A673 (cell line): ENCODE data around the gene ZNF157. TPM values are rescaled to one million over a fixed set of nuclear protein-coding genes. Genes with fewer than 3 reads are reported as not detected.
"Not testable (repeated sequence)": the region's sequence is repeated elsewhere in the genome, so short reads cannot be mapped to it uniquely, and the experiment has no call there.

Source experiments
- BruUV-seq: library from RNA; stranded (reverse); fragments of 400-500 nt; replicated peaks from 2 replicates; lab custom pipeline; 2021; lab: Mats Ljungman, UMichigan
- CTCF ChIA-PET: fragments of 300-600 bp; sonication (Branson Sonifier 250); formaldehyde crosslinking; loops from one replicate; lab custom pipeline; 2022; ENCODE audit warnings: antibody characterized with exemption; lab: Charles Lee
- POLR2A ChIA-PET: fragments of 300-600 bp; sonication (Branson Sonifier 250); formaldehyde crosslinking; loops from one replicate; lab custom pipeline; 2022; ENCODE audit warnings: antibody characterized with exemption; ENCODE audit not compliant: low non-redundant PET; lab: Charles Lee
- DNase-seq: peaks from one replicate; pipeline ENCODE4 v3.0.0-alpha.2; 2015; ENCODE audit warnings: low spot score
- H3K27ac ChIP-seq: fragments of 200-600 bp; sonication (generic); 2 replicates; pipeline ENCODE4 v1.5.1; 2016; ENCODE audit warnings: mixed run types, low read depth, mild to moderate bottlenecking, mixed read lengths, antibody characterized with exemption, low read length; ENCODE audit not compliant: poor library complexity, severe bottlenecking
- H3K27me3 ChIP-seq: fragments of 200-600 bp; sonication (generic); replicated peaks from 2 replicates; pipeline ENCODE4 v1.6.1; 2017; ENCODE audit warnings: mixed run types, low read depth, mild to moderate bottlenecking, mixed read lengths, antibody characterized with exemption, low read length; ENCODE audit not compliant: insufficient read depth, poor library complexity
- H3K36me3 ChIP-seq: fragments of 200-600 bp; sonication (generic); 2 replicates; pipeline ENCODE4 v1.6.1; 2016; ENCODE audit warnings: mixed run types, mild to moderate bottlenecking, mixed read lengths, antibody characterized with exemption, low read length; ENCODE audit not compliant: insufficient read depth, poor library complexity, severe bottlenecking
- H3K4me1 ChIP-seq: fragments of 200-600 bp; sonication (generic); 2 replicates; pipeline ENCODE4 v1.6.1; 2017; ENCODE audit warnings: mixed run types, mild to moderate bottlenecking, mixed read lengths, antibody characterized with exemption, low read length; ENCODE audit not compliant: insufficient read depth, poor library complexity, severe bottlenecking
- H3K4me3 ChIP-seq: fragments of 200-600 bp; sonication (generic); 2 replicates; pipeline ENCODE4 v1.5.1; 2016; ENCODE audit warnings: low read depth, mixed run types, mild to moderate bottlenecking, mixed read lengths, low read length; ENCODE audit not compliant: poor library complexity, severe bottlenecking
- H3K9me3 ChIP-seq: fragments of 200-600 bp; sonication (generic); 2 replicates; pipeline ENCODE4 v1.6.1; 2016; ENCODE audit warnings: mixed run types, low read depth, mild to moderate bottlenecking, mixed read lengths, antibody characterized with exemption, low read length; ENCODE audit not compliant: poor library complexity, severe bottlenecking
- EZH2 ChIP-seq: fragments of 200-600 bp; sonication (generic); IDR thresholded peaks from 2 replicates; pipeline ENCODE4 v1.6.1; 2017; ENCODE audit warnings: borderline replicate concordance, low read depth, mild to moderate bottlenecking, mixed read lengths, antibody characterized with exemption, low read length; ENCODE audit not compliant: poor library complexity, severe bottlenecking
- intact Hi-C: fragments of 100-400 bp; cut with micrococcal nuclease; formaldehyde crosslinking; loops from one replicate; pipeline ENCODE4 v1.10.0; 2022; ENCODE audit not compliant: unreplicated experiment
- total RNA-seq: library from RNA; stranded (reverse); gene quantifications from 2 replicates; pipeline ENCODE4 v1.2.3, GENCODE V29; 2021
- TF ChIP-seq, protein P1 (sequence below): fragments of 300-800, 200-600 bp; sonication (generic); conservative IDR thresholded peaks from 2 replicates; pipeline ENCODE4 v1.5.1; 2017; ENCODE audit warnings: low read depth, mild to moderate bottlenecking, antibody characterized with exemption, low read length, moderate library complexity, mixed read lengths

Gene ZNF157
- total RNA-seq, 1 experiment from 2014 or later = not detected

DNA sequence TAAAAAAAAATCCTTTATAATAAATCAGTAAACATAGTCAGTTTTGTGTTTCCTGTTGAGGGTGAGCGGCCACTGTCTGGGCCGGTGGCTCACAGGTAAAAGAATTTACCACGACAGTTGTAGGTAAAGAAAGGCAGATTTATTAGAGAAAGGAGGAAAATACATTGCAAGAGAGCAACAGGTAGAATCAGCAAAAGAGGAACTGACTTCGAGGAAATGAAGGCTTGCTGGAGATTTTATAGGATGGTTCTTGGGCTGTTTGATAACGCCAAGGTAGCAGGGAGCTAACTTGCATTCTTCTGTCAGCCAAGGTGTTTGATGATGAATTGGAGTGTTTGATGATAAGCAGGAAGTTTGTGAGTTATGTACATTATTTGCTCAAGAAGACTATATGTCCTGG lies 2.8 kb downstream of the ZNF157 start:
- BruUV-seq = no TSS peak
- intact Hi-C loops = no loop called here
- Histone ChIP-seq H3K9me3 (no peaks in the 10 kb centered on the region), H3K4me3 (no peak overlapping the region), H3K36me3 (no peaks in the 10 kb centered on the region), H3K27ac (no peak overlapping the region), H3K4me1 (no peaks in the 10 kb centered on the region), H3K27me3 (no peaks in the 10 kb centered on the region)
- CTCF ChIA-PET = interaction anchor here (1.2 kb wide), 1 partner anchor 11 kb away, joined by 6 read pairs; no protein-coding TSS in a partner anchor
- POLR2A ChIA-PET = no interaction called here
- TF ChIP-seq, protein P1, sequence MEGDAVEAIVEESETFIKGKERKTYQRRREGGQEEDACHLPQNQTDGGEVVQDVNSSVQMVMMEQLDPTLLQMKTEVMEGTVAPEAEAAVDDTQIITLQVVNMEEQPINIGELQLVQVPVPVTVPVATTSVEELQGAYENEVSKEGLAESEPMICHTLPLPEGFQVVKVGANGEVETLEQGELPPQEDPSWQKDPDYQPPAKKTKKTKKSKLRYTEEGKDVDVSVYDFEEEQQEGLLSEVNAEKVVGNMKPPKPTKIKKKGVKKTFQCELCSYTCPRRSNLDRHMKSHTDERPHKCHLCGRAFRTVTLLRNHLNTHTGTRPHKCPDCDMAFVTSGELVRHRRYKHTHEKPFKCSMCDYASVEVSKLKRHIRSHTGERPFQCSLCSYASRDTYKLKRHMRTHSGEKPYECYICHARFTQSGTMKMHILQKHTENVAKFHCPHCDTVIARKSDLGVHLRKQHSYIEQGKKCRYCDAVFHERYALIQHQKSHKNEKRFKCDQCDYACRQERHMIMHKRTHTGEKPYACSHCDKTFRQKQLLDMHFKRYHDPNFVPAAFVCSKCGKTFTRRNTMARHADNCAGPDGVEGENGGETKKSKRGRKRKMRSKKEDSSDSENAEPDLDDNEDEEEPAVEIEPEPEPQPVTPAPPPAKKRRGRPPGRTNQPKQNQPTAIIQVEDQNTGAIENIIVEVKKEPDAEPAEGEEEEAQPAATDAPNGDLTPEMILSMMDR = no peak
- DNase-seq = no peak

DNA sequence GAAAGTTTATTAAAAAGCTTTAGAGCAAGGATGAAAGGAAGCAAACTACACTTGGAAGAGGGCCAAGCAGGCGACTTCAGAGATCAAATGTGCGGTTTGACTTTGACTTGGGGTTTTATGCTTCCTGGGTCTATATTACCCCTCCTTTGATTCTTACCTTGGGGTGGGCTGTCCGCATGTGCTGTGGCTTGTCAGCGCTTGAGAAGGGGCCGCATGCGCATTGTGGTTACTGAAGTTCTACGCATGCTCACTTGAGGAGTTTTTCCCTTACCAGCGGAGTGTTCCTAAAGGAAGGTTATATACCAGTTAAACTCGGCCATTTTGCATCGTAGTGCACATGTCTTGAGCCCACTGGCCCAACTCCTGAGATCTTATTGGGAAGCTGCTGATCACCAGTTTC lies 9.9 kb downstream of the ZNF157 start:
- intact Hi-C loops = no loop called here

DNA sequence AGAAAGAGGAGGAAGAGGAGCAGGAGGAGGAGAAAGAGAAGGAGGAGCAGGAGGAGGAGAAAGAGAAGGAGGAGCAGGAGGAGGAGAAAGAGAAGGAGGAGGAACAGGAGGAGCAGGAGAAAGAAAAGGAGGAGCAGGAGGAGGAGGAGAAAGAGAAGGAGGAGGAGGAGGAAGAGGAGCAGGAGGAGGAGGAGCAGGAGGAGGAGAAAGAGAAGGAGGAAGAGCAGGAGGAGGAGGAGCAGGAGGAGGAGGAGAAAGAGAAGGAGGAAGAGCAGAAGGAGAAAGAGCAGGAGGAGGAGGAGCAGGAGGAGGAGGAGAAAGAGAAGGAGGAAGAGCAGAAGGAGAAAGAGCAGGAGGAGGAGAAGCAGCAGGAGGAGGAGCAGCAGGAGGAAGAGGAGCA lies 10.5 kb downstream of the ZNF157 start:
- H3K4me1 ChIP-seq, H3K9me3 ChIP-seq, CTCF ChIA-PET, H3K27ac ChIP-seq, H3K36me3 ChIP-seq, H3K27me3 ChIP-seq, H3K4me3 ChIP-seq, POLR2A ChIA-PET, DNase-seq, intact Hi-C loops, BruUV-seq: not testable (repeated sequence)

More for the DNA sequence above, 9.9 kb downstream of the ZNF157 start:
- Histone ChIP-seq H3K4me3 (no peak overlapping the region), H3K4me1 (no peaks in the 10 kb centered on the region), H3K36me3 (no peaks in the 10 kb centered on the region), H3K27ac (no peak overlapping the region), H3K9me3 (no peaks in the 10 kb centered on the region), H3K27me3 (no peaks in the 10 kb centered on the region)
- no TSS peak for BruUV-seq
- no peak for DNase-seq
- POLR2A ChIA-PET = no interaction called here
- CTCF ChIA-PET = no interaction called here
- no peak for TF ChIP-seq EZH2
- TF ChIP-seq, protein P1 = no peak

DNA sequence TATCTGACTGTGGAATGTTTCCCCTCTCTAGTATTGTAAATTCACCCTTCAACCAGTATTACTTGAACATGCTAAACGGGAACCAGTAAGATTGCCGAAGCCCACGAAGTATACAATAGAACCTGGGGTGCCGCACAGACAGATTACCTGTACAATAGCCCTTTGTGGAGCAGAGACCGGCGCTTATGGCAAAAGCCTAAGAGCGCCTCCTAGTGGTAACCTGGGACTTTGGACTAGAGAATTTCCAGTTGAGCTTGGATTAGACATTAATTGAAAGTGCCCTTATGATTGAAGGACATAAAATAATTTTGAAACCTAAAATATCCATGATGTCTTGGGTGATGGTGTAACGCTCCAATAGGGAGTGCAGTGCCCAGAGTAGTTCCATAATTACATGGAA lies 14.1 kb downstream of the ZNF157 start:
- DNase-seq = peak; percentile 66
- intact Hi-C loops = loop anchor here (1.0 kb wide), 1 partner anchor 191 kb away; the partner anchor contains the start of gene UBA1
- Histone ChIP-seq H3K9me3 (no peaks in the 10 kb centered on the region), H3K4me3 (no peak overlapping the region), H3K27ac (no peak overlapping the region), H3K36me3 (no peaks in the 10 kb centered on the region), H3K4me1 (no peaks in the 10 kb centered on the region), H3K27me3 (no peaks in the 10 kb centered on the region)
- ChIA-PET CTCF (interaction anchor here (0.6 to 1.8 kb wide), 6 partner anchors 9 to 167 kb away, joined by 3 to 6 read pairs (median 4); no protein-coding TSS in a partner anchor), POLR2A (no interaction called here)
- no TSS peak for BruUV-seq
- TF ChIP-seq, protein P1 = peak; percentile 88
- no peak for TF ChIP-seq EZH2
